DOHH2 (cell line): ENCODE results near the gene HEPACAM2.

Source experiments
- H3F3A ChIP-seq: fragments of 200-600 bp; sonication (generic), shearing (Covaris generic); 2 replicates; pipeline ENCODE4 v1.6.0; 2016; ENCODE audit warnings: antibody characterized with exemption, mild to moderate bottlenecking; ENCODE audit not compliant: control insufficient read depth, insufficient read depth
- H3K27ac ChIP-seq: fragments of 200-600 bp; sonication (generic); 2 replicates; pipeline ENCODE4 v1.5.1; 2014; ENCODE audit warnings: low read depth, mild to moderate bottlenecking, low read length, moderate library complexity
- H3K27me3 ChIP-seq: fragments of 200-600 bp; sonication (generic); 2 replicates; pipeline ENCODE4 v1.6.1; 2014; ENCODE audit warnings: mild to moderate bottlenecking, low read length, mixed read lengths; ENCODE audit not compliant: control insufficient read depth
- H3K36me3 ChIP-seq: fragments of 200-600 bp; sonication (generic); 2 replicates; pipeline ENCODE4 v1.6.1; 2014; ENCODE audit warnings: mild to moderate bottlenecking, low read length, moderate library complexity, mixed read lengths; ENCODE audit not compliant: control insufficient read depth
- H3K4me1 ChIP-seq: fragments of 200-600 bp; sonication (generic); 2 replicates; pipeline ENCODE4 v1.6.1; 2014; ENCODE audit warnings: mild to moderate bottlenecking, low read length, mixed read lengths; ENCODE audit not compliant: control insufficient read depth
- H3K4me2 ChIP-seq: fragments of 200-600 bp; sonication (generic); 2 replicates; pipeline ENCODE4 v1.6.0; 2014; ENCODE audit warnings: mild to moderate bottlenecking, low read length, moderate library complexity
- H3K4me3 ChIP-seq: fragments of 200-600 bp; sonication (generic); 2 replicates; pipeline ENCODE4 v1.5.1; 2014; ENCODE audit warnings: mild to moderate bottlenecking, low read length, mixed read lengths
- H3K79me2 ChIP-seq: fragments of 200-600 bp; sonication (generic); 2 replicates; pipeline ENCODE4 v1.6.1; 2014; ENCODE audit warnings: mild to moderate bottlenecking, low read length, mixed read lengths; ENCODE audit not compliant: control insufficient read depth
- H3K9me2 ChIP-seq: fragments of 200-600 bp; sonication (generic); replicated peaks from 2 replicates; pipeline ENCODE4 v1.6.1; 2014; ENCODE audit warnings: mild to moderate bottlenecking, low read length, mixed read lengths; ENCODE audit not compliant: control insufficient read depth
- H3K9me3 ChIP-seq: fragments of 200-600 bp; sonication (generic); 2 replicates; pipeline ENCODE4 v1.6.1; 2014; ENCODE audit warnings: antibody characterized with exemption, low read length, mixed read lengths; ENCODE audit not compliant: control insufficient read depth, insufficient read depth
- H4K20me1 ChIP-seq: fragments of 200-600 bp; sonication (generic); 2 replicates; pipeline ENCODE4 v1.6.0; 2014; ENCODE audit warnings: low read depth, mild to moderate bottlenecking, antibody characterized with exemption, low read length, moderate library complexity; ENCODE audit not compliant: control insufficient read depth, insufficient read depth
- EZH2phosphoT487 ChIP-seq: fragments of 200-600 bp; sonication (generic); IDR thresholded peaks from 2 replicates; pipeline ENCODE4 v1.6.1; 2017; ENCODE audit warnings: borderline replicate concordance, mild to moderate bottlenecking, antibody characterized with exemption, low read length, moderate library complexity, mixed read lengths
- TF ChIP-seq, protein P1 (sequence below): fragments of 200-600 bp; sonication (generic); IDR thresholded peaks from one replicate; pipeline ENCODE4 v1.5.1; 2014; ENCODE audit warnings: antibody characterized with exemption, mild to moderate bottlenecking, low read depth, low read length; ENCODE audit not compliant: poor library complexity, severe bottlenecking

HEPACAM2 gene

DNA sequence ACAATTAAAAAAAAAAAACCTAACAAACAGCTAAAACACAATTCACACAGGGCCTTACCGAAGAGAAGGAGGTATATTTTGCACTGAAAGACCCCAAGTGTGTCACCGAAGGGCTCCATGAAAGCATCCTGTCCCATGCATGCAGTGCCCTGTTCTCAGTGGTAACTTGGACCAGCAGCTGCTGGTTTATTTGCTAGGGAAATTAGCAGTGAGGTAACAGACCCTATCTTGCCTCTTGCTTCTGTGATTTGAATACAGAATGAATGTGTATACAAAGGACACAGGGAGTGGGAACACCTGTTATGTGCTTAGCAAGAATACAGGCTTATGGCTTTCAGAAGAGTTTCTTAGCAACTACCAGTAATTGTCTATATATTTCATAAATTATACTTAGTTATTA is at the start of gene HEPACAM2:
HEPACAM2 (minus strand) TSS at position 160 of the 400 bp plus-strand sequence.
- Histone ChIP-seq H3F3A (no peaks in the 10 kb centered on the region), H3K9me2 (no peaks in the 10 kb centered on the region), H3K27ac (no peak within 1 kb of the TSS), H3K27me3 (peaks cover 3% of the 10 kb centered on the region; the same call in 1 of the 2 replicates), H3K36me3 (no peaks in the 10 kb centered on the region), H3K4me2 (no peak within 1 kb of the TSS), H4K20me1 (no peaks in the 10 kb centered on the region), H3K4me3 (no peak within 1 kb of the TSS), H3K79me2 (no peaks in the 10 kb centered on the region), H3K4me1 (peaks cover 13% of the 10 kb centered on the region), H3K9me3 (no peaks in the 10 kb centered on the region)
- TF ChIP-seq, protein P1, sequence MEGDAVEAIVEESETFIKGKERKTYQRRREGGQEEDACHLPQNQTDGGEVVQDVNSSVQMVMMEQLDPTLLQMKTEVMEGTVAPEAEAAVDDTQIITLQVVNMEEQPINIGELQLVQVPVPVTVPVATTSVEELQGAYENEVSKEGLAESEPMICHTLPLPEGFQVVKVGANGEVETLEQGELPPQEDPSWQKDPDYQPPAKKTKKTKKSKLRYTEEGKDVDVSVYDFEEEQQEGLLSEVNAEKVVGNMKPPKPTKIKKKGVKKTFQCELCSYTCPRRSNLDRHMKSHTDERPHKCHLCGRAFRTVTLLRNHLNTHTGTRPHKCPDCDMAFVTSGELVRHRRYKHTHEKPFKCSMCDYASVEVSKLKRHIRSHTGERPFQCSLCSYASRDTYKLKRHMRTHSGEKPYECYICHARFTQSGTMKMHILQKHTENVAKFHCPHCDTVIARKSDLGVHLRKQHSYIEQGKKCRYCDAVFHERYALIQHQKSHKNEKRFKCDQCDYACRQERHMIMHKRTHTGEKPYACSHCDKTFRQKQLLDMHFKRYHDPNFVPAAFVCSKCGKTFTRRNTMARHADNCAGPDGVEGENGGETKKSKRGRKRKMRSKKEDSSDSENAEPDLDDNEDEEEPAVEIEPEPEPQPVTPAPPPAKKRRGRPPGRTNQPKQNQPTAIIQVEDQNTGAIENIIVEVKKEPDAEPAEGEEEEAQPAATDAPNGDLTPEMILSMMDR: no peak
- no peak for TF ChIP-seq EZH2phosphoT487

DNA sequence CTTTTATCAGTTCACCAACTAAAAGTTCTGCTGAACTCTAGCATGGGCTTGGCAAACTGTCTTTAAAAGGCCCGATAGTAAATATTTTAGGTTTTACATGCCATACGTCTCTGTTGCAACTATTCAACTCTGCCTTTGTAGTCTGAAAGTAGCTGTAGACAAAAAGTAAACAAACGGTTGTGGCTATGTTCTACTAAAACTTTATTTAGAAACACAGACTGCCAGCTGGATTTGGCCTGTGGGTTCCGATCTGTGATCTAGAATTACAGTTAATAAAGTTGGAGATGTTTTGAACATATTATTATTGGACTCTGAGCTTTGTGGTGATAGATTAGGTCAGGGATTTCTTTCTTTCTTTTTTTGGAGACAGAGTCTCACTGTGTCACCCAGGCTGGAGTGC is 39.0 kb upstream of the HEPACAM2 start:
- Histone ChIP-seq H3K27me3 (no peaks in the 10 kb centered on the region), H3K9me2 (no peaks in the 10 kb centered on the region), H3F3A (no peaks in the 10 kb centered on the region), H3K36me3 (0 out of 2 replicates have a peak, but pooled peaks cover 4% of the 10 kb centered on the region), H4K20me1 (no peaks in the 10 kb centered on the region), H3K4me1 (peaks cover 11% of the 10 kb centered on the region), H3K9me3 (no peaks in the 10 kb centered on the region), H3K4me2 (no peak overlapping the region), H3K4me3 (no peak overlapping the region), H3K79me2 (no peaks in the 10 kb centered on the region), H3K27ac (no peak overlapping the region)
- TF ChIP-seq, protein P1: no peak
- TF ChIP-seq EZH2phosphoT487: no peak

DNA sequence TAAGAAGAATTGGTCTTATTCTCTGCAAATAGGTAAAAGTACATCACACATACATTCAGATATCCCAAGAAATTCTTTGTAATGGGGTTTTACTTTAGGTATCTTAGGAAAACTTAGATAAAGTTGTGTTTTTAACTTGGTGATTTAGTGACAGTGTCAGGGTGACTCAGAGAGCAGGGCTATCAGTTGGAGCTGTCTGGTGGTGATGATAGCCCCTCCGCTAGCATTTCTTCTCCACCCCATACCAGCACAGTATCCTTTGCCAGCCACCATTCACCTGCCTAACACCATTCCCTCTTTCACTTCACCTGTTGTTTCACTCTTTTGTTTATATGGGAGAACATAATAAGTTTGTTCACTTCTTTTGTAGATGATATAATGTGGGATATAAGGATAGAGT is 36.3 kb upstream of the HEPACAM2 start:
- Histone ChIP-seq H3K27me3 (no peaks in the 10 kb centered on the region), H3K4me2 (no peak overlapping the region), H3F3A (no peaks in the 10 kb centered on the region), H3K4me1 (0 out of 2 replicates have a peak, but pooled peaks cover 7% of the 10 kb centered on the region), H3K9me2 (no peaks in the 10 kb centered on the region), H3K27ac (no peak overlapping the region), H4K20me1 (no peaks in the 10 kb centered on the region), H3K4me3 (no peak overlapping the region), H3K79me2 (no peaks in the 10 kb centered on the region), H3K36me3 (0 out of 2 replicates have a peak, but pooled peaks cover 4% of the 10 kb centered on the region), H3K9me3 (no peaks in the 10 kb centered on the region)
- TF ChIP-seq, protein P1: no peak
- TF ChIP-seq EZH2phosphoT487: no peak
